ENCODE measurements around the gene RNF121.

RNF121 gene

DNA sequence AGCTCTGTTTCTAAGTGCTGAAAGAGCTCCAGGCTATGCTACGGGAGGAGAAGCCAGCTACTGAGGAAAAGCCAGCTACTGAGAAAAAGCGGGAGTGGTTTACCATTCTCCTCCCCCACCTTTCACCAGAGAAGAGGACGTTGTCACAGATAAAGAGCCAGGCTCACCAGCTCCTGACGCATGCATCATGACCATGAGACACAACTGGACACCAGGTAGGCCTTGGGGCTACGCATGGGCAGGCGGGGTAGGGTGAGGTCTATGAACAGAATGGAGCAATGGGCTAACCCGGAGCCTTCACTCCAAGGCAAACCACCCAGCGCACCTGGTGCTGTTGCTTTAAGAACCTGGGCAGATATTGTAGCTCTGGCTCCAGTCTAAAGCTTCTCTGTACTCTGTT, 71.0 kb downstream of the RNF121 start:
- no peaks in the 10 kb centered on the region for H3K27me3 ChIP-seq (ENCODE audit: insufficient read depth, low read length, poor library complexity, severe bottlenecking)
- H3K4me3 ChIP-seq (ENCODE audit: low read length, poor library complexity, severe bottlenecking) = no peak overlapping the region
- TF ChIP-seq, protein P1, sequence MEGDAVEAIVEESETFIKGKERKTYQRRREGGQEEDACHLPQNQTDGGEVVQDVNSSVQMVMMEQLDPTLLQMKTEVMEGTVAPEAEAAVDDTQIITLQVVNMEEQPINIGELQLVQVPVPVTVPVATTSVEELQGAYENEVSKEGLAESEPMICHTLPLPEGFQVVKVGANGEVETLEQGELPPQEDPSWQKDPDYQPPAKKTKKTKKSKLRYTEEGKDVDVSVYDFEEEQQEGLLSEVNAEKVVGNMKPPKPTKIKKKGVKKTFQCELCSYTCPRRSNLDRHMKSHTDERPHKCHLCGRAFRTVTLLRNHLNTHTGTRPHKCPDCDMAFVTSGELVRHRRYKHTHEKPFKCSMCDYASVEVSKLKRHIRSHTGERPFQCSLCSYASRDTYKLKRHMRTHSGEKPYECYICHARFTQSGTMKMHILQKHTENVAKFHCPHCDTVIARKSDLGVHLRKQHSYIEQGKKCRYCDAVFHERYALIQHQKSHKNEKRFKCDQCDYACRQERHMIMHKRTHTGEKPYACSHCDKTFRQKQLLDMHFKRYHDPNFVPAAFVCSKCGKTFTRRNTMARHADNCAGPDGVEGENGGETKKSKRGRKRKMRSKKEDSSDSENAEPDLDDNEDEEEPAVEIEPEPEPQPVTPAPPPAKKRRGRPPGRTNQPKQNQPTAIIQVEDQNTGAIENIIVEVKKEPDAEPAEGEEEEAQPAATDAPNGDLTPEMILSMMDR (conservative IDR thresholded peaks at IDR 0.05; ENCODE audit: low read length) = no peak
- no peak overlapping the region for H3K9ac ChIP-seq (ENCODE audit: low read depth, low read length, poor library complexity, severe bottlenecking)
- H3K4me2 ChIP-seq (ENCODE audit: low read depth, low read length, poor library complexity, severe bottlenecking) = peak overlapping the region; percentile 56
- H3F3A ChIP-seq (ENCODE audit: low read depth) = no peaks in the 10 kb centered on the region
- peaks cover 7% of the 10 kb centered on the region for H3K4me1 ChIP-seq (ENCODE audit: insufficient read depth, low read length, poor library complexity, severe bottlenecking)
- no peaks in the 10 kb centered on the region for H4K20me1 ChIP-seq (ENCODE audit: insufficient read depth, low read length, poor library complexity, severe bottlenecking)
- H3K36me3 ChIP-seq (ENCODE audit: insufficient read depth, low read length) = peaks cover 44% of the 10 kb centered on the region; the same call in 1 of the 2 replicates
- no peaks in the 10 kb centered on the region for H3K9me2 ChIP-seq (replicated peaks; ENCODE audit: low read depth, low read length)
- no peaks in the 10 kb centered on the region for H3K9me3 ChIP-seq (ENCODE audit: insufficient read depth, low read depth, low read length)
- H3K79me2 ChIP-seq (ENCODE audit: insufficient read depth, low read length) = no peaks in the 10 kb centered on the region
- H2AFZ ChIP-seq (ENCODE audit: low read length) = no peak overlapping the region

DNA sequence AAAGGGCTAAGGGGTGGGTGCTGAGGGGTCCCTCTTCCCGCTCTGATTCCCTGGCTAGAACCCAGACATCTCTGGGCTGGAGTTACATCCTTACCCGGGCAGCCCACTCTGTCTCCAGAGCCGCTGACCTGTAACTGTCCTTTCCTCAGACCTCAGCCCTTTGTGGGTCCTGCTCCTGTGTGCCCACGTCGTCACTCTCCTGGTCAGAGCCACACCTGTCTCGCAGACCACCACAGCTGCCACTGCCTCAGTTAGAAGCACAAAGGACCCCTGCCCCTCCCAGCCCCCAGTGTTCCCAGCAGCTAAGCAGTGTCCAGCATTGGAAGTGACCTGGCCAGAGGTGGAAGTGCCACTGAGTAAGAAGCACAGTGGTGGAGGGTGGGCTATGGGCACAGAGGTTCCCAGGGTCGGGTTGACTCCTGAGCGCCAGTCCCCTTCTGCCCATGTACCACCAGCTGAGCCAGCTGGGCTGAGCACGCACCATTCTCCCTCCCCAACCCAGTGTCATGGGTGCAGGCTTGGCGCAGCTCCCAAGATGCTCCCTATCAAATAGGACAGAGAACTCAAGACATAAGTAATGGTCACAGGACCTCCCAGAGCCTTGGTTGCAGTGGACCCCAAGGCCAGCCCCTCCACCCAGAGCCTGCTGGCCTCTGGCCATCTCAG, 71.5 kb downstream of the RNF121 start:
- Histone ChIP-seq H3K4me1 (ENCODE audit: insufficient read depth, low read length, poor library complexity, severe bottlenecking) (peaks cover 7% of the 10 kb centered on the region), H3K36me3 (ENCODE audit: insufficient read depth, low read length) (peaks cover 49% of the 10 kb centered on the region; the same call in 1 of the 2 replicates), H3K9me2 (replicated peaks; ENCODE audit: low read depth, low read length) (no peaks in the 10 kb centered on the region)

DNA sequence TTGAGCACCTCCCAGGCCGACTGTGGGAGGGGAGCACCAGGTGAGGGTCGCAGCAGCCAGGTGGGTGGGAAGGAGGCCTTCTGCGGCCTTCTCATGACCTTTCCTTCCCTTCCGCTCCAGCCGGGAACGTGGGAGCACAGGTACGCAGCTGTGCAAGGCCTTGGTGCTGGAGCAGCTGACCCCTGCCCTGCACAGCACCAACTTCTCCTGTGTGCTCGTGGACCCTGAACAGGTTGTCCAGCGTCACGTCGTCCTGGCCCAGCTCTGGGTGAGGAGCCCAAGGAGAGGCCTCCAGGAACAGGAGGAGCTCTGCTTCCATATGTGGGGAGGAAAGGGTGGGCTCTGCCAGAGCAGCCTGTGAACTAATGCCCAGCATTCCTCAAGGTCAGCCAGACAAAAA, 72.4 kb downstream of the RNF121 start:
- Histone ChIP-seq H3K36me3 (ENCODE audit: insufficient read depth, low read length) (peaks cover 58% of the 10 kb centered on the region; the same call in 1 of the 2 replicates), H3K27me3 (ENCODE audit: insufficient read depth, low read length, poor library complexity, severe bottlenecking) (no peaks in the 10 kb centered on the region), H4K20me1 (ENCODE audit: insufficient read depth, low read length, poor library complexity, severe bottlenecking) (no peaks in the 10 kb centered on the region), H3K9me3 (ENCODE audit: insufficient read depth, low read depth, low read length) (no peaks in the 10 kb centered on the region), H3K79me2 (ENCODE audit: insufficient read depth, low read length) (no peaks in the 10 kb centered on the region), H3K4me1 (ENCODE audit: insufficient read depth, low read length, poor library complexity, severe bottlenecking) (peaks cover 7% of the 10 kb centered on the region), H3K4me2 (ENCODE audit: low read depth, low read length, poor library complexity, severe bottlenecking) (no peak overlapping the region), H3K9me2 (replicated peaks; ENCODE audit: low read depth, low read length) (no peaks in the 10 kb centered on the region), H3K4me3 (ENCODE audit: low read length, poor library complexity, severe bottlenecking) (no peak overlapping the region), H3K9ac (ENCODE audit: low read depth, low read length, poor library complexity, severe bottlenecking) (no peak overlapping the region), H2AFZ (ENCODE audit: low read length) (no peak overlapping the region), H3F3A (ENCODE audit: low read depth) (no peaks in the 10 kb centered on the region)
- TF ChIP-seq, protein P1 (conservative IDR thresholded peaks at IDR 0.05; ENCODE audit: low read length) = no peak
- no peak for TF ChIP-seq EZH2phosphoT487 (IDR thresholded peaks at IDR 0.05; ENCODE audit: borderline replicate concordance)

More for the DNA sequence above, 71.5 kb downstream of the RNF121 start:
- Histone ChIP-seq H3K27me3 (ENCODE audit: insufficient read depth, low read length, poor library complexity, severe bottlenecking) (no peaks in the 10 kb centered on the region), H3K9ac (ENCODE audit: low read depth, low read length, poor library complexity, severe bottlenecking) (no peak overlapping the region), H3F3A (ENCODE audit: low read depth) (no peaks in the 10 kb centered on the region), H2AFZ (ENCODE audit: low read length) (no peak overlapping the region), H3K4me3 (ENCODE audit: low read length, poor library complexity, severe bottlenecking) (no peak overlapping the region), H3K9me3 (ENCODE audit: insufficient read depth, low read depth, low read length) (no peaks in the 10 kb centered on the region), H4K20me1 (ENCODE audit: insufficient read depth, low read length, poor library complexity, severe bottlenecking) (no peaks in the 10 kb centered on the region), H3K4me2 (ENCODE audit: low read depth, low read length, poor library complexity, severe bottlenecking) (no peak overlapping the region), H3K79me2 (ENCODE audit: insufficient read depth, low read length) (no peaks in the 10 kb centered on the region)
- TF ChIP-seq, protein P1 (conservative IDR thresholded peaks at IDR 0.05; ENCODE audit: low read length) = no peak
- TF ChIP-seq EZH2phosphoT487 (IDR thresholded peaks at IDR 0.05; ENCODE audit: borderline replicate concordance) = no peak
